Glutamatergic neuron (in vitro differentiated cells): ENCODE data around the gene MTF2. TPM values are rescaled to one million over a fixed set of nuclear protein-coding genes. Genes with fewer than 3 reads are reported as not detected.

Experiments
- DNase-seq: peaks from one replicate; pipeline ENCODE4 v3.0.0; 2022
- H3K27ac Mint-ChIP-seq: one replicate; pipeline ENCODE4 v1.8.0; 2020; ENCODE audit warnings: mild to moderate bottlenecking, mixed read lengths, inconsistent platforms; ENCODE audit not compliant: unreplicated experiment
- H3K27me3 Mint-ChIP-seq: one replicate; pipeline ENCODE4 v1.8.0; 2020; ENCODE audit warnings: mild to moderate bottlenecking, moderate library complexity, mixed read lengths, inconsistent platforms; ENCODE audit not compliant: unreplicated experiment
- H3K36me3 Mint-ChIP-seq: one replicate; pipeline ENCODE4 v1.8.0; 2020; ENCODE audit warnings: mild to moderate bottlenecking, mixed read lengths, inconsistent platforms; ENCODE audit not compliant: unreplicated experiment
- H3K4me1 Mint-ChIP-seq: one replicate; pipeline ENCODE4 v1.8.0; 2020; ENCODE audit warnings: mild to moderate bottlenecking, low read depth, mixed read lengths, inconsistent platforms; ENCODE audit not compliant: unreplicated experiment
- H3K4me3 Mint-ChIP-seq: one replicate; pipeline ENCODE4 v1.8.0; 2020; ENCODE audit warnings: mild to moderate bottlenecking, mixed read lengths, inconsistent platforms; ENCODE audit not compliant: unreplicated experiment
- H3K9me3 Mint-ChIP-seq: one replicate; pipeline ENCODE4 v1.8.0; 2020; ENCODE audit warnings: mild to moderate bottlenecking, moderate library complexity, mixed read lengths, inconsistent platforms; ENCODE audit not compliant: unreplicated experiment
- CTCF ChIP-seq: fragments of 200-600 bp; sonication (generic); IDR thresholded peaks from one replicate; pipeline ENCODE4 v1.5.0; 2021; ENCODE audit not compliant: partially characterized antibody, unreplicated experiment
- total RNA-seq: library from RNA; stranded (reverse); fragmentation: NEBNext Ultra II Directional; extraction: Animal tissue kit (Norgen Biotek cat#: 25700); gene quantifications from one replicate; pipeline ENCODE4 v1.2.1, GENCODE V29; 2021; ENCODE audit not compliant: unreplicated experiment

Gene MTF2
- total RNA-seq, 1 donor from 2014 or later, result 129 TPM

DNA sequence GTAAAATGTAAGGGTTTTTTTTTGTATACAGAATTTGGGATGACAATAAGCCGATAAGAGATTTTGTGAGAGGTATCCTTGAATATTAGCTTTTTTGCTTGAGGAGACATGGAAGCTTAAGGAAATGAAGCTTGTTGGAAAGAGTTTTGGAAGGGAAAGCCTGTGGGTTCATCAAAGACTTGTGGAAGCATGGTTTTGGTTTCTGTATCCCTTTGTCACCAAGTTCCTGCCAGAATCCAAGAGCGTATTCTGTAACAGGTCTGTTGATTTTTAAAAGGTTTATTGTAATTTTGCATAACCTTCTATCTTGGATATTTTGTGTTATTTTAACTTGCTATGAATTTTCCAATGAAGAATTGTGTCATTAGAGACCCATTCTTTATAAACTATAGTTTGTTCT, 63.1 kb downstream of the MTF2 start:
- Mint-ChIP-seq H3K9me3 (peaks cover 3% of the 10 kb centered on the region), H3K27ac (no peak overlapping the region), H3K27me3 (peaks cover 1% of the 10 kb centered on the region), H3K4me1 (no peaks in the 10 kb centered on the region), H3K4me3 (no peak overlapping the region), H3K36me3 (no peaks in the 10 kb centered on the region)
- no peak for DNase-seq
- no peak for TF ChIP-seq CTCF

GRCh38 chr1:93143136-93143535, 64.1 kb downstream of the MTF2 start:
- H3K4me1 Mint-ChIP-seq, result no peaks in the 10 kb centered on the region
- H3K27me3 Mint-ChIP-seq, result peaks cover 1% of the 10 kb centered on the region
- peak overlapping the region; percentile 31 for H3K27ac Mint-ChIP-seq

GRCh38 chr1:93143769-93144168, 64.7 kb downstream of the MTF2 start:
- Mint-ChIP-seq H3K4me1 (no peaks in the 10 kb centered on the region), H3K4me3 (no peak overlapping the region), H3K9me3 (peaks cover 3% of the 10 kb centered on the region), H3K36me3 (no peaks in the 10 kb centered on the region), H3K27ac (no peak overlapping the region), H3K27me3 (no peaks in the 10 kb centered on the region)
- DNase-seq, result no peak
- no peak for TF ChIP-seq CTCF

More at GRCh38 chr1:93143136-93143535, 64.1 kb downstream of the MTF2 start:
- Mint-ChIP-seq H3K4me3 (no peak overlapping the region), H3K9me3 (peaks cover 3% of the 10 kb centered on the region), H3K36me3 (no peaks in the 10 kb centered on the region)
- TF ChIP-seq CTCF, result no peak
- no peak for DNase-seq

DNA sequence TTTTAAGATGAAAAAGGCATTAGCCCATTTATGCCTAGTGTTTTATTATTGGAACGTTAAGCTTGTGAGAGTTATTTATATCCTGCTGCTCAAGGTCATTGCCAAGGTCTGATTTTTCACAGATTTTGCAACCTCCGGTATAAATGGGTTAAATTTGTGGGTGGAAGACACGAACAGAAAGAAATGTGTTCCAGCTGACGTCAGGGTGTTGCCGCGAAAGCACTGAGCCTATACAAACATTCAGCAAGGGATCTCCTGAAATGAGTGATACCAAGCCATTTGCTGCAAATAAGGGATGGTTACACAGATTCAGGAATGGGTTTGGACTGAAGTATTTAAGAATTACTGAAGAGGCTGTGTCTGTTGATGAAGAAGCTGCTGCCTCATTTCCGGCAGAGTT, 68.9 kb downstream of the MTF2 start:
- no peak overlapping the region for H3K4me3 Mint-ChIP-seq
- H3K36me3 Mint-ChIP-seq, result no peaks in the 10 kb centered on the region
- no peak overlapping the region for H3K27ac Mint-ChIP-seq
- no peaks in the 10 kb centered on the region for H3K4me1 Mint-ChIP-seq
- H3K27me3 Mint-ChIP-seq, result no peaks in the 10 kb centered on the region
- DNase-seq, result no peak
- no peak for TF ChIP-seq CTCF
- peaks cover 3% of the 10 kb centered on the region for H3K9me3 Mint-ChIP-seq

DNA sequence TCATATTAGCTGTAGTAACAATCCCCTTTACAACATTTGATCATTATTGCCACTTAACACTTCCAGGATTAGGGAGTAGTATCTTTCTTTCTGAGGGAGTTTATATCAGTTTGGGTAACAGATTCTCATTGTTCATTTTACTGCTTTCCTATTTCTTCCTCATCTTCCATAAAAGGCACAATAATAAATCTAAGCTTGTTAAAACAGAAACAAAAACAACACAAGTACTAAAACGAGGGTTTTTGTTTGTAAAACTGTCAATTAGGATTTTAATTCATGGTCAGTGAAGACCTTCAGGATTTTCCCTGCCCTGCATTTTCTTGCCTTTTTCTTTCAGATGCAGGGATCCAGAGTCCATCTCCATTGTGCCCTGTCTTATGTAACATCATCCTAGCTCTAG, 71.6 kb downstream of the MTF2 start:
- no peak for DNase-seq
- no peak for TF ChIP-seq CTCF
- Mint-ChIP-seq H3K27ac (no peak overlapping the region), H3K36me3 (no peaks in the 10 kb centered on the region), H3K27me3 (no peaks in the 10 kb centered on the region), H3K9me3 (peaks cover 5% of the 10 kb centered on the region), H3K4me1 (no peaks in the 10 kb centered on the region), H3K4me3 (no peak overlapping the region)
